HepG2 (cell line): ENCODE data around the gene RPL35. TPM values are rescaled to one million over a fixed set of nuclear protein-coding genes. Genes with fewer than 3 reads are reported as not detected.

Experiments used
- ATAC-seq: fragments of 200-7000 bp; cut with Tn5 transposase; 3 replicates; pipeline ENCODE4 v1.9.1; 2020; ENCODE audit warnings: mild to moderate bottlenecking, moderate library complexity
- BruUV-seq: library from RNA; stranded (reverse); fragments of 400-500 nt; replicated peaks from 2 replicates; lab custom pipeline; 2021; lab: Mats Ljungman, UMichigan
- CTCF ChIA-PET: fragments of 300-600 bp; formaldehyde crosslinking; extraction: SDS; loops from one replicate; lab custom pipeline; 2021; ENCODE audit warnings: low total read pairs, inconsistent platforms, low intra/inter-chr PET ratio; lab: Yijun Ruan, JAX
- POLR2A ChIA-PET: fragments of 350-600 bp; sonication (Branson Sonifier 250); formaldehyde crosslinking; loops from one replicate; lab custom pipeline; 2020; ENCODE audit warnings: antibody characterized with exemption, inconsistent platforms; lab: Yijun Ruan, JAX
- DNase-seq: peaks from one replicate; pipeline ENCODE4 v3.0.0-alpha.2; 2015; ENCODE audit warnings: low spot score
- FAIRE-seq: peaks from 3 replicates; lab custom pipeline; 2011; peaks lifted over from hg19 to GRCh38; lab: Jason Lieb, UNC
- H2AFZ ChIP-seq: one replicate; pipeline ENCODE4 v1.6.1; 2011; ENCODE audit warnings: low read length, inconsistent platforms
- H3K27ac ChIP-seq: fragments of 300-600 bp; 3 replicates; pipeline ENCODE4 v1.8.0; 2011; ENCODE audit warnings: mixed run types, mild to moderate bottlenecking, mixed read lengths, low read length, inconsistent platforms; ENCODE audit not compliant: insufficient read depth; ENCODE audit errors: extremely low read length
- H3K27me3 ChIP-seq, 2 experiments: fragments of 200-600 bp in 1 of 2; 2 replicates in 1 of 2; 3 replicates in 1 of 2; pipeline versions ENCODE4 v1.6.0 to v1.8.0; 2011; ENCODE audit warnings: low read length in 2 of 2, mild to moderate bottlenecking in 2 of 2, moderate library complexity in 2 of 2, inconsistent platforms in 1 of 2; ENCODE audit not compliant: insufficient read depth in 2 of 2, control insufficient read depth in 1 of 2
- H3K36me3 ChIP-seq, 2 experiments: fragments of 200-600 bp in 1 of 2; replicated peaks in 1 of 2; 2 replicates in 1 of 2; 3 replicates in 1 of 2; pipeline versions ENCODE4 v1.5.1 to v1.8.0; 2011; ENCODE audit warnings: low read length in 2 of 2, inconsistent platforms in 1 of 2; ENCODE audit not compliant: insufficient read depth in 2 of 2, control insufficient read depth in 1 of 2
- H3K4me1 ChIP-seq: 2 replicates; pipeline ENCODE4 v1.5.1; 2012; ENCODE audit warnings: low read length, inconsistent platforms; ENCODE audit not compliant: insufficient read depth
- H3K4me2 ChIP-seq: 2 replicates; pipeline ENCODE4 v1.6.0; 2011; ENCODE audit warnings: low read depth, low read length, inconsistent platforms
- H3K4me3 ChIP-seq, 3 experiments: fragments of 200-600 bp in 1 of 3; sonication (generic), shearing (Covaris generic) in 1 of 3; replicated peaks in 1 of 3; 2 replicates each; pipeline ENCODE4 v1.5.1; 2011 to 2016; ENCODE audit warnings: low read length in 3 of 3, inconsistent platforms in 2 of 3, low read depth in 2 of 3, mild to moderate bottlenecking in 2 of 3, control low read depth in 1 of 3, mixed read lengths in 1 of 3; ENCODE audit not compliant: insufficient read depth in 1 of 3
- H3K79me2 ChIP-seq: one replicate; pipeline ENCODE4 v1.6.1; 2011; ENCODE audit warnings: low read length, inconsistent platforms; ENCODE audit not compliant: insufficient read depth
- H3K9ac ChIP-seq: 2 replicates; pipeline ENCODE4 v1.6.0; 2011; ENCODE audit warnings: mild to moderate bottlenecking, low read depth, low read length, inconsistent platforms; ENCODE audit not compliant: insufficient read depth
- H3K9me3 ChIP-seq: 2 replicates; pipeline ENCODE4 v1.5.1; 2012; ENCODE audit warnings: mild to moderate bottlenecking, low read length
- H4K20me1 ChIP-seq: 2 replicates; pipeline ENCODE4 v1.6.0; 2011; ENCODE audit warnings: inconsistent platforms, mild to moderate bottlenecking, low read length, moderate library complexity; ENCODE audit not compliant: insufficient read depth
- BORCS8-MEF2B ChIP-seq: sonication (generic); formaldehyde crosslinking; IDR thresholded peaks from 2 replicates; pipeline ENCODE4 v1.8.0; 2022; ENCODE audit warnings: mild to moderate bottlenecking, missing genetic modification reagents
- ELF3 ChIP-seq: IDR thresholded peaks from 2 replicates; pipeline ENCODE4 v1.6.1; 2016; ENCODE audit warnings: missing genetic modification reagents, missing compliant biosample characterization
- KDM5A ChIP-seq: fragments of 200-600 bp; sonication (generic); IDR thresholded peaks from 2 replicates; pipeline ENCODE4 v1.7.0; 2018; ENCODE audit warnings: antibody characterized with exemption, mild to moderate bottlenecking, low read length, borderline replicate concordance
- NCOA1 ChIP-seq: sonication (generic); formaldehyde crosslinking; IDR thresholded peaks from 2 replicates; pipeline ENCODE4 v1.9.0; 2021; ENCODE audit warnings: missing genetic modification reagents
- PCBP2 ChIP-seq: fragments of 200-400 bp; formaldehyde crosslinking; optimal IDR thresholded peaks from 2 replicates; pipeline ENCODE3; 2018; ENCODE audit warnings: low read length, low read depth; ENCODE audit not compliant: poor library complexity, severe bottlenecking
- TBP ChIP-seq: sonication (generic); formaldehyde crosslinking; IDR thresholded peaks from 2 replicates; pipeline ENCODE4 v1.5.0; 2020; ENCODE audit warnings: missing genetic modification reagents
- ZFP37 ChIP-seq: sonication (generic); formaldehyde crosslinking; IDR thresholded peaks from 2 replicates; pipeline ENCODE4 v1.4.0; 2020; ENCODE audit warnings: missing genetic modification reagents, borderline replicate concordance
- ZNF792 ChIP-seq: IDR thresholded peaks from 2 replicates; pipeline ENCODE4 v1.6.1; 2016
- WGBS: methylation state at CpG from one replicate; pipeline ENCODE4 v1.1.6; 2017; ENCODE audit warnings: low lambda C conversion rate; 5-methylcytosine and 5-hydroxymethylcytosine counted together
- in situ Hi-C: cut with HindIII; loops from 2 replicates; pipeline ENCODE4 v1.10.0; 2017; ENCODE audit warnings: low pct_unique_long_range_greater_than_20kb; ENCODE audit not compliant: extremely low pct_ligation_motif_present
- intact Hi-C: fragments of 100-400 bp; cut with micrococcal nuclease; formaldehyde crosslinking; loops from one replicate; pipeline ENCODE4 v1.10.0; 2022; ENCODE audit not compliant: unreplicated experiment
- polyA plus RNA-seq, 8 experiments: library from polyadenylated mRNA; depleted of rRNA in 3 of 8; stranded (reverse) in 7 of 8; unstranded in 1 of 8; fragments of >200 nt; fragmentation: Illumina TruSeq in 4 of 8; extraction: Trizol in 4 of 8; gene quantifications; 2 replicates each; pipeline versions ENCODE4 v1.2.1 to v1.2.3, GENCODE V29; 2011 to 2016; ENCODE audit warnings: low read depth in 4 of 8, missing spikeins in 1 of 8, mixed read lengths in 1 of 8; ENCODE audit not compliant: insufficient read depth in 1 of 8
- total RNA-seq, 5 experiments: library from RNA; depleted of rRNA; stranded (reverse); fragments of >200 nt; fragmentation: Illumina TruSeq; extraction: Trizol; gene quantifications; 2 replicates each; pipeline ENCODE4 v1.2.3, GENCODE V29; 2016; ENCODE audit warnings: low read depth in 1 of 5
- TF ChIP-seq, protein P1 (sequence below): sonication (generic); formaldehyde crosslinking; IDR thresholded peaks from 2 replicates; pipeline ENCODE4 v1.4.0; 2020; ENCODE audit warnings: missing genetic modification reagents
- TF ChIP-seq, protein P2 (sequence below): sonication (generic); formaldehyde crosslinking; IDR thresholded peaks from 2 replicates; pipeline ENCODE4 v1.4.0; 2020; ENCODE audit warnings: low read depth, mild to moderate bottlenecking, missing genetic modification reagents
- TF ChIP-seq, protein P3 (sequence below): sonication (generic); formaldehyde crosslinking; IDR thresholded peaks from 2 replicates; pipeline ENCODE4 v1.5.0; 2020; ENCODE audit warnings: mild to moderate bottlenecking, missing genetic modification reagents, borderline replicate concordance
- TF ChIP-seq, protein P4 (sequence below): sonication (generic); formaldehyde crosslinking; IDR thresholded peaks from 2 replicates; pipeline ENCODE4 v1.4.0; 2020; ENCODE audit warnings: missing genetic modification reagents, mild to moderate bottlenecking, borderline replicate concordance

Gene RPL35
- total and polyA plus RNA-seq, 2 of the 13 experiments (the other 11 are each of a cell fraction or from before 2014, with no cell fraction given): 2,153 to 2,935 TPM

DNA sequence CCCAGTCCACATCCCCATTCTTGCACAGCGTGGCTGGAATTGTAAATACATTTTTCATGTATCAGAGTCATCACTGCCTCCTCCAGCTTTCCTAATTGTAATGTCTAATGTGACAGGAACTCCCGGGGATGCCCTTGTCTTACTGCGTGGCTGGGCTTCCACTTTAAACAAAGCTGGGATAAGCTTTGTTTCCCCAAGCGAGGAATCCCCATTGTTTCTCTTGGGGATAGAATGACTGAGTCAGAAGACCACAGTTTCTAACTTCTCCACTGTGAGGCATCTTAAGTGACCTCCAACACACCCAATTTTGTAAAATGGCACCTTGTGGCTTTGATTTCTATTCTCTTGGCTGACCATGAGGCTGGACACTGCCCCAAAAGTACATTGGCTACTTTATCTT is 22.6 kb upstream of the RPL35 start:
- H3K4me2 ChIP-seq: no peak overlapping the region
- no peak for DNase-seq
- H3K79me2 ChIP-seq: no peaks in the 10 kb centered on the region
- no peaks in the 10 kb centered on the region for H3K27me3 ChIP-seq
- H3K36me3 ChIP-seq: peaks cover 23 to 61% of the 10 kb centered on the region in 2 experiments; a peak in 4 of 5 replicates
- intact Hi-C loops (no loop called here), in situ Hi-C loops (no loop called here)
- no peak for FAIRE-seq
- POLR2A ChIA-PET: no interaction called here
- BruUV-seq: no TSS peak
- no peak overlapping the region for H3K4me3 ChIP-seq
- no peak overlapping the region for H3K27ac ChIP-seq
- no peak overlapping the region for H2AFZ ChIP-seq
- WGBS: 87% methylated on average over 4 of the region's 4 CpGs
- no peak overlapping the region for H3K9ac ChIP-seq
- H3K9me3 ChIP-seq: no peaks in the 10 kb centered on the region
- H3K4me1 ChIP-seq: no peaks in the 10 kb centered on the region
- no peaks in the 10 kb centered on the region for H4K20me1 ChIP-seq
- CTCF ChIA-PET: no interaction called here
- ATAC-seq: no peak
- TF ChIP-seq TBP (CRISPR knock-in tag) (no peak), NCOA1 (no peak), ELF3 (no peak), ZNF792 (CRISPR knock-in tag) (no peak), BORCS8-MEF2B (CRISPR knock-in tag) (no peak), PCBP2 (no peak), KDM5A (no peak), ZFP37 (CRISPR knock-in tag) (no peak)
- TF ChIP-seq, protein P1, sequence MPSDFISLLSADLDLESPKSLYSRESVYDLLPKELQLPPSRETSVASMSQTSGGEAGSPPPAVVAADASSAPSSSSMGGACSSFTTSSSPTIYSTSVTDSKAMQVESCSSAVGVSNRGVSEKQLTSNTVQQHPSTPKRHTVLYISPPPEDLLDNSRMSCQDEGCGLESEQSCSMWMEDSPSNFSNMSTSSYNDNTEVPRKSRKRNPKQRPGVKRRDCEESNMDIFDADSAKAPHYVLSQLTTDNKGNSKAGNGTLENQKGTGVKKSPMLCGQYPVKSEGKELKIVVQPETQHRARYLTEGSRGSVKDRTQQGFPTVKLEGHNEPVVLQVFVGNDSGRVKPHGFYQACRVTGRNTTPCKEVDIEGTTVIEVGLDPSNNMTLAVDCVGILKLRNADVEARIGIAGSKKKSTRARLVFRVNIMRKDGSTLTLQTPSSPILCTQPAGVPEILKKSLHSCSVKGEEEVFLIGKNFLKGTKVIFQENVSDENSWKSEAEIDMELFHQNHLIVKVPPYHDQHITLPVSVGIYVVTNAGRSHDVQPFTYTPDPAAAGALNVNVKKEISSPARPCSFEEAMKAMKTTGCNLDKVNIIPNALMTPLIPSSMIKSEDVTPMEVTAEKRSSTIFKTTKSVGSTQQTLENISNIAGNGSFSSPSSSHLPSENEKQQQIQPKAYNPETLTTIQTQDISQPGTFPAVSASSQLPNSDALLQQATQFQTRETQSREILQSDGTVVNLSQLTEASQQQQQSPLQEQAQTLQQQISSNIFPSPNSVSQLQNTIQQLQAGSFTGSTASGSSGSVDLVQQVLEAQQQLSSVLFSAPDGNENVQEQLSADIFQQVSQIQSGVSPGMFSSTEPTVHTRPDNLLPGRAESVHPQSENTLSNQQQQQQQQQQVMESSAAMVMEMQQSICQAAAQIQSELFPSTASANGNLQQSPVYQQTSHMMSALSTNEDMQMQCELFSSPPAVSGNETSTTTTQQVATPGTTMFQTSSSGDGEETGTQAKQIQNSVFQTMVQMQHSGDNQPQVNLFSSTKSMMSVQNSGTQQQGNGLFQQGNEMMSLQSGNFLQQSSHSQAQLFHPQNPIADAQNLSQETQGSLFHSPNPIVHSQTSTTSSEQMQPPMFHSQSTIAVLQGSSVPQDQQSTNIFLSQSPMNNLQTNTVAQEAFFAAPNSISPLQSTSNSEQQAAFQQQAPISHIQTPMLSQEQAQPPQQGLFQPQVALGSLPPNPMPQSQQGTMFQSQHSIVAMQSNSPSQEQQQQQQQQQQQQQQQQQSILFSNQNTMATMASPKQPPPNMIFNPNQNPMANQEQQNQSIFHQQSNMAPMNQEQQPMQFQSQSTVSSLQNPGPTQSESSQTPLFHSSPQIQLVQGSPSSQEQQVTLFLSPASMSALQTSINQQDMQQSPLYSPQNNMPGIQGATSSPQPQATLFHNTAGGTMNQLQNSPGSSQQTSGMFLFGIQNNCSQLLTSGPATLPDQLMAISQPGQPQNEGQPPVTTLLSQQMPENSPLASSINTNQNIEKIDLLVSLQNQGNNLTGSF: no peak
- TF ChIP-seq, protein P2, sequence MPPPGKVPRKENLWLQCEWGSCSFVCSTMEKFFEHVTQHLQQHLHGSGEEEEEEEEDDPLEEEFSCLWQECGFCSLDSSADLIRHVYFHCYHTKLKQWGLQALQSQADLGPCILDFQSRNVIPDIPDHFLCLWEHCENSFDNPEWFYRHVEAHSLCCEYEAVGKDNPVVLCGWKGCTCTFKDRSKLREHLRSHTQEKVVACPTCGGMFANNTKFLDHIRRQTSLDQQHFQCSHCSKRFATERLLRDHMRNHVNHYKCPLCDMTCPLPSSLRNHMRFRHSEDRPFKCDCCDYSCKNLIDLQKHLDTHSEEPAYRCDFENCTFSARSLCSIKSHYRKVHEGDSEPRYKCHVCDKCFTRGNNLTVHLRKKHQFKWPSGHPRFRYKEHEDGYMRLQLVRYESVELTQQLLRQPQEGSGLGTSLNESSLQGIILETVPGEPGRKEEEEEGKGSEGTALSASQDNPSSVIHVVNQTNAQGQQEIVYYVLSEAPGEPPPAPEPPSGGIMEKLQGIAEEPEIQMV (CRISPR knock-in tag): no peak
- TF ChIP-seq, protein P3, sequence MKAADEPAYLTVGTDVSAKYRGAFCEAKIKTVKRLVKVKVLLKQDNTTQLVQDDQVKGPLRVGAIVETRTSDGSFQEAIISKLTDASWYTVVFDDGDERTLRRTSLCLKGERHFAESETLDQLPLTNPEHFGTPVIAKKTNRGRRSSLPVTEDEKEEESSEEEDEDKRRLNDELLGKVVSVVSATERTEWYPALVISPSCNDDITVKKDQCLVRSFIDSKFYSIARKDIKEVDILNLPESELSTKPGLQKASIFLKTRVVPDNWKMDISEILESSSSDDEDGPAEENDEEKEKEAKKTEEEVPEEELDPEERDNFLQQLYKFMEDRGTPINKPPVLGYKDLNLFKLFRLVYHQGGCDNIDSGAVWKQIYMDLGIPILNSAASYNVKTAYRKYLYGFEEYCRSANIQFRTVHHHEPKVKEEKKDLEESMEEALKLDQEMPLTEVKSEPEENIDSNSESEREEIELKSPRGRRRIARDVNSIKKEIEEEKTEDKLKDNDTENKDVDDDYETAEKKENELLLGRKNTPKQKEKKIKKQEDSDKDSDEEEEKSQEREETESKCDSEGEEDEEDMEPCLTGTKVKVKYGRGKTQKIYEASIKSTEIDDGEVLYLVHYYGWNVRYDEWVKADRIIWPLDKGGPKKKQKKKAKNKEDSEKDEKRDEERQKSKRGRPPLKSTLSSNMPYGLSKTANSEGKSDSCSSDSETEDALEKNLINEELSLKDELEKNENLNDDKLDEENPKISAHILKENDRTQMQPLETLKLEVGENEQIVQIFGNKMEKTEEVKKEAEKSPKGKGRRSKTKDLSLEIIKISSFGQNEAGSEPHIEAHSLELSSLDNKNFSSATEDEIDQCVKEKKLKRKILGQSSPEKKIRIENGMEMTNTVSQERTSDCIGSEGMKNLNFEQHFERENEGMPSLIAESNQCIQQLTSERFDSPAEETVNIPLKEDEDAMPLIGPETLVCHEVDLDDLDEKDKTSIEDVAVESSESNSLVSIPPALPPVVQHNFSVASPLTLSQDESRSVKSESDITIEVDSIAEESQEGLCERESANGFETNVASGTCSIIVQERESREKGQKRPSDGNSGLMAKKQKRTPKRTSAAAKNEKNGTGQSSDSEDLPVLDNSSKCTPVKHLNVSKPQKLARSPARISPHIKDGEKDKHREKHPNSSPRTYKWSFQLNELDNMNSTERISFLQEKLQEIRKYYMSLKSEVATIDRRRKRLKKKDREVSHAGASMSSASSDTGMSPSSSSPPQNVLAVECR (CRISPR knock-in tag): no peak
- TF ChIP-seq, protein P4, sequence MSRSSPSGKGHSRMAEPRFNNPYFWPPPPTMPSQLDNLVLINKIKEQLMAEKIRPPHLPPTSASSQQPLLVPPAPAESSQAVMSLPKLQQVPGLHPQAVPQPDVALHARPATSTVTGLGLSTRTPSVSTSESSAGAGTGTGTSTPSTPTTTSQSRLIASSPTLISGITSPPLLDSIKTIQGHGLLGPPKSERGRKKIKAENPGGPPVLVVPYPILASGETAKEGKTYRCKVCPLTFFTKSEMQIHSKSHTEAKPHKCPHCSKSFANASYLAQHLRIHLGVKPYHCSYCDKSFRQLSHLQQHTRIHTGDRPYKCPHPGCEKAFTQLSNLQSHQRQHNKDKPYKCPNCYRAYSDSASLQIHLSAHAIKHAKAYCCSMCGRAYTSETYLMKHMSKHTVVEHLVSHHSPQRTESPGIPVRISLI (CRISPR knock-in tag): no peak
